HG03045 (cell line): ENCODE results near the gene ASB10.

Experiments used
- ATAC-seq: cut with Tn5 transposase; IDR thresholded peaks from one replicate; pipeline ENCODE4 v1.9.1; 2021; ENCODE audit warnings: mild to moderate bottlenecking, moderate library complexity; ENCODE audit not compliant: unreplicated experiment

ASB10 gene

GRCh38 chr7:151137791-151138152, 49.3 kb downstream of the ASB10 start:
- no peak for ATAC-seq

GRCh38 chr7:151137076-151137675, 49.9 kb downstream of the ASB10 start:
- no peak for ATAC-seq

GRCh38 chr7:151135866-151136843, 50.9 kb downstream of the ASB10 start:
- ATAC-seq, result no peak

- ATAC-seq, result no peak
Observed at GRCh38 chr7:151135525-151135845, 51.6 kb downstream of the ASB10 start.

GRCh38 chr7:151134743-151135524, 52.1 kb downstream of the ASB10 start:
- ATAC-seq, result no peak

GRCh38 chr7:151133986-151134742, 52.9 kb downstream of the ASB10 start:
- no peak for ATAC-seq

GRCh38 chr7:151133266-151133985, 53.6 kb downstream of the ASB10 start:
- ATAC-seq, result no peak

- ATAC-seq, result no peak
Observed at GRCh38 chr7:151132461-151133205, 54.4 kb downstream of the ASB10 start.

GRCh38 chr7:151131592-151132293, 55.3 kb downstream of the ASB10 start:
- ATAC-seq, result no peak

- no peak for ATAC-seq
Observed at GRCh38 chr7:151131224-151131591, 55.8 kb downstream of the ASB10 start.

GRCh38 chr7:151130741-151131157, 56.3 kb downstream of the ASB10 start:
- no peak for ATAC-seq

GRCh38 chr7:151129960-151130591, 57.0 kb downstream of the ASB10 start:
- ATAC-seq, result no peak

- no peak for ATAC-seq
Observed at GRCh38 chr7:151129117-151129959, 57.7 kb downstream of the ASB10 start.

- no peak for ATAC-seq
Observed at GRCh38 chr7:151128716-151129115, 58.3 kb downstream of the ASB10 start.

- ATAC-seq, result no peak
Observed at GRCh38 chr7:151128144-151128543, 58.9 kb downstream of the ASB10 start.

GRCh38 chr7:151126491-151127137, 60.4 kb downstream of the ASB10 start:
- no peak for ATAC-seq

- no peak for ATAC-seq
Observed at GRCh38 chr7:151125846-151126481, 61.1 kb downstream of the ASB10 start.
